SIG-M5 treated with dmso at 0.1 percent for 504 hours (cell line): ENCODE measurements around the gene APLNR.
A peak's percentile ranks its signal among the peaks of the same experiment; 100 is the strongest.

Experiments used
- DNase-seq: peaks from one replicate; lab custom pipeline; 2025; ENCODE audit not compliant: unreplicated experiment; lab: John Stamatoyannopoulos, UW

The APLNR gene

GRCh38 chr11:57251491-57252104, 14.5 kb upstream of the APLNR start:
- no peak for DNase-seq

- DNase-seq: no peak
These were observed 14.0 kb upstream of the APLNR start for GRCh38 chr11:57251037-57251436.

GRCh38 chr11:57249384-57250319, 12.6 kb upstream of the APLNR start:
- DNase-seq: peak; percentile 39

- peak; percentile 30 for DNase-seq
These were observed 11.8 kb upstream of the APLNR start for GRCh38 chr11:57248780-57249383.

- no peak for DNase-seq
These were observed 7.9 kb upstream of the APLNR start for GRCh38 chr11:57244911-57245310.

GRCh38 chr11:57241353-57241972, 4.4 kb upstream of the APLNR start:
- DNase-seq: no peak

- DNase-seq: no peak
These were observed 3.7 kb upstream of the APLNR start for GRCh38 chr11:57240757-57241156.

GRCh38 chr11:57240007-57240406, 3.0 kb upstream of the APLNR start:
- DNase-seq: no peak

- DNase-seq: no peak
These were observed 2.3 kb upstream of the APLNR start for GRCh38 chr11:57239348-57239747.

GRCh38 chr11:57235761-57236703, 1.0 kb downstream of the APLNR start:
- DNase-seq: no peak

- no peak for DNase-seq
These were observed 3.3 kb downstream of the APLNR start for GRCh38 chr11:57233702-57234101.

- no peak for DNase-seq
These were observed 5.4 kb downstream of the APLNR start for GRCh38 chr11:57231539-57232253.

GRCh38 chr11:57230791-57231538, 6.1 kb downstream of the APLNR start:
- DNase-seq: no peak

GRCh38 chr11:57230316-57230715, 6.7 kb downstream of the APLNR start:
- DNase-seq: no peak

GRCh38 chr11:57228600-57228999, 8.4 kb downstream of the APLNR start:
- no peak for DNase-seq

GRCh38 chr11:57224537-57224936, 12.5 kb downstream of the APLNR start:
- no peak for DNase-seq

GRCh38 chr11:57224128-57224527, 12.9 kb downstream of the APLNR start:
- DNase-seq: no peak

- no peak for DNase-seq
These were observed 13.4 kb downstream of the APLNR start for GRCh38 chr11:57223601-57224000.

GRCh38 chr11:57222239-57222638, 14.8 kb downstream of the APLNR start:
- DNase-seq: no peak
